ENCODE measurements around the gene MAP1LC3B2.

MAP1LC3B2 gene

DNA sequence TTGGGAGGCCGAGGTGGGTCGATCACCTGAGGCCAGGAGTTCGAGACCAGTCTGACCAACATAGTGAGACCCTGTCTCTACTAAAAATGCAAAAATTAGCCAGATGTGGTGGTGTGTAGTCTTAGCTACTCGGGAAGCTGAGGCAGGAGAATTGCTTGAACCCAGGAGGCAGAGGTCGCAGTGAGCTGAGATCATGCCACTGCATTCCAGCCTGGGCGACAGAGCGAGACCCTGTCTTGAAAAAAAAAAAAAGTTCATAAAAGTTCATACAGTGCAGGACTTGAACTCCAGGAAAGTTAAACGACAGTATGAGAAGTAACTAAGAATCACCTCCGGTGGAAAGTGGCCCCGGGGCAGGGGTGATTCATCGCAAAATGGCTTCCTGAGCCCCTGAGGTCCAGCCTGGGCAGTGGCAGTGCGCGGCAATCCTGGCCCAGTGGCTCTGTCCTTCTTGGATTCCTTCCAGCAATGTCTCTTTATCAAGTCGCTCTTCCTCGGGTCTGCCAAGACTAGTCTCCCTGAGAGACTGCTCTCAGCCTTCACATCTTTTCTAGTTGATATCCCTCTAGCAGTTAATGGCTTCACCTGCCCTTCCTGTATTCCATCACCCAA is 16.7 kb upstream of the MAP1LC3B2 start:
- TF ChIP-seq, protein P1, sequence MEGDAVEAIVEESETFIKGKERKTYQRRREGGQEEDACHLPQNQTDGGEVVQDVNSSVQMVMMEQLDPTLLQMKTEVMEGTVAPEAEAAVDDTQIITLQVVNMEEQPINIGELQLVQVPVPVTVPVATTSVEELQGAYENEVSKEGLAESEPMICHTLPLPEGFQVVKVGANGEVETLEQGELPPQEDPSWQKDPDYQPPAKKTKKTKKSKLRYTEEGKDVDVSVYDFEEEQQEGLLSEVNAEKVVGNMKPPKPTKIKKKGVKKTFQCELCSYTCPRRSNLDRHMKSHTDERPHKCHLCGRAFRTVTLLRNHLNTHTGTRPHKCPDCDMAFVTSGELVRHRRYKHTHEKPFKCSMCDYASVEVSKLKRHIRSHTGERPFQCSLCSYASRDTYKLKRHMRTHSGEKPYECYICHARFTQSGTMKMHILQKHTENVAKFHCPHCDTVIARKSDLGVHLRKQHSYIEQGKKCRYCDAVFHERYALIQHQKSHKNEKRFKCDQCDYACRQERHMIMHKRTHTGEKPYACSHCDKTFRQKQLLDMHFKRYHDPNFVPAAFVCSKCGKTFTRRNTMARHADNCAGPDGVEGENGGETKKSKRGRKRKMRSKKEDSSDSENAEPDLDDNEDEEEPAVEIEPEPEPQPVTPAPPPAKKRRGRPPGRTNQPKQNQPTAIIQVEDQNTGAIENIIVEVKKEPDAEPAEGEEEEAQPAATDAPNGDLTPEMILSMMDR (conservative IDR thresholded peaks at IDR 0.05): no peak
- H3K27ac ChIP-seq: no peak overlapping the region

DNA sequence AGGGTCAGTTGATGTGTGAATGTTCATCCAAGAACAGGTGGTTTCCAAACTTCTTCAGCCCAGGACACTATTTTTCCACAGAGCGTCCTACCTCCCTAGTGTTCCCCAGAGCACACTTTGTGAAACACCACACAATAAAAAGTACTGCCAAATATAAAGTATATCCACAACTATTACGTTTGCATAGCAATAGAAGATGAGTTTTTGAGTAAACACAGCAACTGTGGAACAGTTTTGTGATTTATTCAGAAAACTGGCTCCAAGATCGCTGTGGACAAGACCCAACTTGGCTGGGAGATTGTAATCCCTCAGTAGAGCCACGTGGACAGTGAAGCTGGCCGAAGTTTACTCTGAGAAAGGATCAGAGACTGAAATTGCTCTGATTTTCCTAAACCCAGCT is 14.5 kb upstream of the MAP1LC3B2 start:
- TF ChIP-seq, protein P1 (conservative IDR thresholded peaks at IDR 0.05): no peak

DNA sequence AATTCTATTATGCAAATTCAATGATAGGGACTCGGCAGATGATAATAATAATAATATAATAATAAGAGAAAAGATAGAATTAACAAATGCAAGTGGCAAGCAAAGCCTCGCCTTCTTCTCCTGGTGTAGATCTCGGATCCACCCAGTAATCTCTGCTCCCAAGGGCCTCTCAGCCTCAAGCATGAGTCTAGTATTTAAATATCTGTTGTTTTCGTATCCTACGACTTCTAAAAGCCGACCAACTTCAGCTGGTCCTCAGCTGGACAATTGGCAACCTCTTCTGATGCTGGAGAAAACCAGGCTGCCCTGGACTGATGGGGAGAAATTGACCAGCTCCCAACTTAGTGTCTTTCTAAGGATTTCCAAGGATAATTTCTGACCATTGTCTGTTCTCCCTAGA is 14.0 kb upstream of the MAP1LC3B2 start:
- H3K27ac ChIP-seq: no peak overlapping the region
- TF ChIP-seq, protein P1 (conservative IDR thresholded peaks at IDR 0.05): no peak

More for the DNA sequence above, 14.5 kb upstream of the MAP1LC3B2 start:
- no peak overlapping the region for H3K27ac ChIP-seq

DNA sequence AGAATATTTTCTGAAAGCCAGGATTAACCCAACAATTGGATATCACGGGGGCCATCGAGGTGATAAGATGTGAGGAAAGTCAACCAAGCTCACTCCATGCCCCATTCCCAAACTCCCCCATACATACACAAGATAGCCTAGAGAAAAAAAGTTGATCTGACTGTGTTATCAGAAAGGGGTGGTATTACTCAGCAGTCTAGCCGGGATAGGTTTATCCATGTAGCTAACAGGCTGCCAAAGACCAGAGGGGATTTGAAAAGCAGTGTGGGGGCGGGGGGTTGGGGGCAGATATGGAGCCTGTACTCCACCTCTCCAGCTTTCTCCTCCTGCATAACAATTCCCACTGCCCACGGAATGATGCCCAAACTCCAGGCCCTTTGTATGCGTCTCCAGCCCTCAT is 13.2 kb upstream of the MAP1LC3B2 start:
- H3K27ac ChIP-seq: no peak overlapping the region
- TF ChIP-seq, protein P1 (conservative IDR thresholded peaks at IDR 0.05): no peak

DNA sequence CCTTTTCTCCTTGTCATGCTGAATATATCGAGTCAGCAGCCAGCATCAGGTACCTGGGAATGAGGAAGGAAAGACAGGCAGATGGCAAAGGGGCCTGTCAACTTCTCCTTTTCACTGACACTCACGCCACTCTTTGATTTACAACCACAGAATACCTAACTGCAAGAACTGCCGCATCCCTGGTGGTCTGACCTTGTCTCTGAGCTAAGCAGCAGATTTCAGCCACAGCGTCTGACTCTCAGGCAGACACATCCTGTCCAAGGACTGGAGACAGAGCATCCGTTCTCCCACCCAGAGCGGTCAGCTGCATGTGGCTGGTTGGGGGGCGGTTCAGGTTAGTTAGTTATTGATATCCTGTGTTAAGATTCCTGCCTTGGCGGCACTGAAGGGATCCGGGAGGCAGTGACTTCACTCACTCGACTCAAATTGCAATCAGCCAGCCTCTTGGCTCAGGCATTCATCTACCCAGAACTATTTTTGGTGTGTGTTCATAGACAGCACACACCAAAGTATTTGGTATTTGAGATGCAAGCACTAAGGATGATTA is 11.2 kb upstream of the MAP1LC3B2 start:
- no peak overlapping the region for H3K27ac ChIP-seq

DNA sequence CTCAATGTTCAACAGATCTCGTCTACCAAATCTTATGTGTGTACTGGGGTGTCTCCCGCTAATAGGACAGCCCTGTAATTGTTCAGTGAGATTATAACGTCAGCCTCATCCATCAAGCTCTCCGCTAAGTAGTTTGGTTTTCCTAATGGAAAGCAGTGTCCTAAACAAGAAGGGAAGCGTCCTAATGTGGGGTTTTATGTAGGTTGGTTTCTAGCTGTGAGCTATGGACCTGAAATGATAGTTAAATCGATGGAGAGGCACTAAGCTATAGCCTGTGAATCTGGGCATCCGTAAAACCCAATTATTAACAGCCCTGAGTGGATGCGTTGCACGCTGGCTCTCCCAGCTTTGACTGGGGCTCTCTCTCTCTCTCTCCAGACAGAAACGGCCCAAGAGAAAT is 9.2 kb upstream of the MAP1LC3B2 start:
- TF ChIP-seq, protein P1 (conservative IDR thresholded peaks at IDR 0.05): no peak
- no peak overlapping the region for H3K27ac ChIP-seq

More for the DNA sequence above, 11.2 kb upstream of the MAP1LC3B2 start:
- TF ChIP-seq, protein P1 (conservative IDR thresholded peaks at IDR 0.05): no peak

DNA sequence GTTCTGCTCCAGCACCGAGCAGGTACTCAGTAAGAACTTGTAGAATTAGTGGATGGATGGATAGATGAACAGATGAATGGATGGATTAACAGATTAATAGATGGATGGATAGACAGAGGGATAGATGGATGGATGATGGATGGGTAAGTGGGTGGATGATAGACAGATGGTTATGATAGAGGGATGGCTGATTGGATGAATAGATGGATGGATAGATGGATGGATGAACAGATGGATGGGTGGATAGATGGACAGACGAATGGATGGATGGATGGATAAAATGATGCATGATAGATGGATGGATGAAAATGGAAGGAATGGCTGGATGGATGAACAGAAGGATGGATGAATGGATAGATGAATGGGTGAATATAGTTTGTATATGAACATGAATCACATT is 8.0 kb upstream of the MAP1LC3B2 start:
- H3K27ac ChIP-seq: no peak overlapping the region
- TF ChIP-seq, protein P1 (conservative IDR thresholded peaks at IDR 0.05): no peak
